Stimulated activated CD8-positive, alpha-beta memory T cell treated with anti-CD3 and anti-CD28 coated beads, Interleukin-4, amount 100 ng/mL, for 24 hours (primary cell): ENCODE data around the gene SPARC.
"Not testable (repeated sequence)": the region's sequence is repeated elsewhere in the genome, so short reads cannot be mapped to it uniquely, and the experiment has no call there.

Experiments
- DNase-seq: peaks from one replicate; pipeline ENCODE4 v3.0.0-alpha.2; 2020; ENCODE audit warnings: low read depth

SPARC gene

GRCh38 chr5:151700820-151701219, 14.1 kb upstream of the SPARC start:
- DNase-seq, result no peak

GRCh38 chr5:151700296-151700695, 13.6 kb upstream of the SPARC start:
- no peak for DNase-seq

GRCh38 chr5:151699071-151699901, 12.6 kb upstream of the SPARC start:
- DNase-seq, result no peak

GRCh38 chr5:151698081-151698480, 11.4 kb upstream of the SPARC start:
- DNase-seq, result not testable (repeated sequence)

- no peak for DNase-seq
These were observed 10.7 kb upstream of the SPARC start for GRCh38 chr5:151697452-151697851.

GRCh38 chr5:151696470-151697061, 9.9 kb upstream of the SPARC start:
- DNase-seq, result no peak

GRCh38 chr5:151695464-151695863, 8.7 kb upstream of the SPARC start:
- DNase-seq, result no peak

GRCh38 chr5:151694035-151694485, 7.3 kb upstream of the SPARC start:
- DNase-seq, result no peak

- no peak for DNase-seq
These were observed 5.6 kb upstream of the SPARC start for GRCh38 chr5:151692312-151692711.

- DNase-seq, result no peak
These were observed 5.0 kb upstream of the SPARC start for GRCh38 chr5:151691706-151692105.

- DNase-seq, result not testable (repeated sequence)
These were observed 2.9 kb upstream of the SPARC start for GRCh38 chr5:151689591-151689990.

- DNase-seq, result no peak
These were observed 1.7 kb upstream of the SPARC start for GRCh38 chr5:151688436-151688835.

GRCh38 chr5:151685749-151686673, 704 bp downstream of the SPARC start:
- DNase-seq, result no peak

- DNase-seq, result no peak
These were observed 1.9 kb downstream of the SPARC start for GRCh38 chr5:151684690-151685361.

GRCh38 chr5:151683986-151684588, 2.6 kb downstream of the SPARC start:
- DNase-seq, result no peak

GRCh38 chr5:151683444-151683843, 3.3 kb downstream of the SPARC start:
- DNase-seq, result no peak

- DNase-seq, result no peak
These were observed 3.9 kb downstream of the SPARC start for GRCh38 chr5:151682751-151683331.

GRCh38 chr5:151682240-151682639, 4.5 kb downstream of the SPARC start:
- DNase-seq, result no peak

- no peak for DNase-seq
These were observed 5.7 kb downstream of the SPARC start for GRCh38 chr5:151680944-151681427.

GRCh38 chr5:151680156-151680505, 6.6 kb downstream of the SPARC start:
- DNase-seq, result not testable (repeated sequence)
